BE2C (cell line): ENCODE data around the gene KCNK17.

ENCODE experiments used
- DNase-seq: peaks from one replicate; pipeline ENCODE4 v3.0.0-alpha.2; 2020
- H3K27me3 ChIP-seq: fragments of 250-450 bp; sonication (Bioruptor Pico); 2 replicates; pipeline ENCODE4 v1.5.1; 2020; ENCODE audit warnings: mild to moderate bottlenecking
- H3K36me3 ChIP-seq: fragments of 250-450 bp; sonication (Bioruptor Pico); 2 replicates; pipeline ENCODE4 v1.5.1; 2020; ENCODE audit warnings: mild to moderate bottlenecking
- H3K4me1 ChIP-seq: fragments of 250-450 bp; sonication (Bioruptor Pico); 2 replicates; pipeline ENCODE4 v1.5.1; 2020
- H3K4me3 ChIP-seq: 2 replicates; pipeline ENCODE4 v1.5.1; 2011; ENCODE audit warnings: low read depth, low read length
- H3K9me3 ChIP-seq: fragments of 250-450 bp; sonication (Bioruptor Pico); 2 replicates; pipeline ENCODE4 v1.5.1; 2020
- TF ChIP-seq, protein P1 (sequence below): IDR thresholded peaks from 2 replicates; pipeline ENCODE4 v1.5.1; 2012; ENCODE audit warnings: mild to moderate bottlenecking, low read depth, low read length

Gene KCNK17

DNA sequence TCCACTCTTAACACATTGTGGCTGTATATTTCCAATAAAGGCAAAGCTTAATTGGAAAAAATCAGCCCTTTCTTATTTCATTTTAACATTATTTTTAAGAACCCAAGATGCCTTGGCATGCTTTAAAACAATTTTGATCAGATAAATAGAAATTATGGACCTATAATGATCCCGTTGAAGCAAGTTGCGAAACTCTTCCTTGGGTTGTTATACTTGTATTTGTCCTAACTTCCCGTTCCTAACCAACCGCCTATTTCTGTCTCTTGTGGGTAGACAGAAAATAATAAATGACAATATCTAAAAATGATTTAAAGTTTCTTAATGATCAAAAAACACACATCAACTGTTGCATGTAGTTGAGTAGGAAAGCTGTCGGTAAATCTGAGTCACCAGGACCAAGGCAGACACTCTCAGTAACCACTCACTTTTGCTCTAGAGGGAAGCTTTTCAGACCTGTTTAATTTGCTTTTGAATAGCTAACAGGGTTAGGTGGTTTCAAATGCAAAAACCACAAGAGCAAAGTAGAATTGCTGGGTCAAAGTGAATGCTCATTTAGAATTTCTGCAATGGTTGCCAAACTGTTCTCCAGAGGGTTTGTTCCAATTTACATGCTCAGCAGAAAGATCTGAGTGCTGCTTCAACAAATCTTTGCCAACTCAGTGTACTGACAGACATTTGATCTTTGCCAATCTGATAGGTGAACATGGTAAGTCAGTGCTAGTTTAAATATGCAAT lies 50.7 kb downstream of the KCNK17 start:
- DNase-seq = no peak
- no peaks in the 10 kb centered on the region for H3K9me3 ChIP-seq
- no peaks in the 10 kb centered on the region for H3K27me3 ChIP-seq
- H3K36me3 ChIP-seq = no peaks in the 10 kb centered on the region
- H3K4me1 ChIP-seq = no peaks in the 10 kb centered on the region
- H3K4me3 ChIP-seq = no peak overlapping the region
- TF ChIP-seq, protein P1, sequence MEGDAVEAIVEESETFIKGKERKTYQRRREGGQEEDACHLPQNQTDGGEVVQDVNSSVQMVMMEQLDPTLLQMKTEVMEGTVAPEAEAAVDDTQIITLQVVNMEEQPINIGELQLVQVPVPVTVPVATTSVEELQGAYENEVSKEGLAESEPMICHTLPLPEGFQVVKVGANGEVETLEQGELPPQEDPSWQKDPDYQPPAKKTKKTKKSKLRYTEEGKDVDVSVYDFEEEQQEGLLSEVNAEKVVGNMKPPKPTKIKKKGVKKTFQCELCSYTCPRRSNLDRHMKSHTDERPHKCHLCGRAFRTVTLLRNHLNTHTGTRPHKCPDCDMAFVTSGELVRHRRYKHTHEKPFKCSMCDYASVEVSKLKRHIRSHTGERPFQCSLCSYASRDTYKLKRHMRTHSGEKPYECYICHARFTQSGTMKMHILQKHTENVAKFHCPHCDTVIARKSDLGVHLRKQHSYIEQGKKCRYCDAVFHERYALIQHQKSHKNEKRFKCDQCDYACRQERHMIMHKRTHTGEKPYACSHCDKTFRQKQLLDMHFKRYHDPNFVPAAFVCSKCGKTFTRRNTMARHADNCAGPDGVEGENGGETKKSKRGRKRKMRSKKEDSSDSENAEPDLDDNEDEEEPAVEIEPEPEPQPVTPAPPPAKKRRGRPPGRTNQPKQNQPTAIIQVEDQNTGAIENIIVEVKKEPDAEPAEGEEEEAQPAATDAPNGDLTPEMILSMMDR = no peak

DNA sequence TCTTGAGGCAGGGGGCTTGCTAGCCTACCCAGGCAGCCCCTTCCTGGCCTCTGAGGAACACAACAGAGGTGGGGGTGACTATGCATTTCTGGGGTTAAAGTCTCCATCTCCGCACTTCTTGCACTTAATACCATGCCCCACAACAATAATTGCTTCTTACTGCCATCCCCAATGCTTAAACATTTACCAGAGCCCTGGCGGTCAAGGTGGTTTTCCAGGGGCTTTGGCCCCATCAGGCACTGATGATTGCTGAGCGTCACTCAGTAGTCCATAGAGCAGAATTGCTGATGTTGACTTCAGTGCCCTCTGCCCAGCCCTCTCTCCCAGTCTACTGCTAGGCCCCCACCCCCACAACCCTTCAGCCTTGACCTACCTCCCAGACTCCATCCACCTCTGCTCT lies 52.5 kb downstream of the KCNK17 start:
- Histone ChIP-seq H3K9me3 (no peaks in the 10 kb centered on the region), H3K36me3 (no peaks in the 10 kb centered on the region), H3K4me3 (no peak overlapping the region), H3K27me3 (no peaks in the 10 kb centered on the region), H3K4me1 (no peaks in the 10 kb centered on the region)
- DNase-seq = no peak
- TF ChIP-seq, protein P1 = no peak

DNA sequence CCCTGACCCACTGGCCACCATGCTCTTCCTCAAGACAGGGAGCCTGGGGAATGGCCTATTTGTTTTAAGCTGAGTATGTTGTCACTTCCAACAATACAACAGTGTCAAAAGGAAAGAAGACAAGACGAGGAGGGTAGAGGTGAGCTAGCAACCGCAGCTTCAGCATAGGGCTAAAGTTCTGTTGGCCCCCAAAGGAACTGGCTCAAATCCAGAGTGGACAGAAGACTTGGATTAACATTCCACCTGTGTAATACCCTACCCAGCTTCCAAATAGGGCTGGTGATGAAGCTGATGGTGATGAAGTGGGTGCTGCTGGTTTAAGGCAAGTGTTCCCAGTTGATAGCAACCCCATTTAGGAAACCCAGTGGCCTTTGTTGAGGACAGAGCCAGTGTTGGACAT lies 53.3 kb downstream of the KCNK17 start:
- Histone ChIP-seq H3K4me1 (no peaks in the 10 kb centered on the region), H3K9me3 (no peaks in the 10 kb centered on the region), H3K27me3 (no peaks in the 10 kb centered on the region), H3K4me3 (no peak overlapping the region), H3K36me3 (no peaks in the 10 kb centered on the region)
- TF ChIP-seq, protein P1 = no peak
- DNase-seq = no peak

DNA sequence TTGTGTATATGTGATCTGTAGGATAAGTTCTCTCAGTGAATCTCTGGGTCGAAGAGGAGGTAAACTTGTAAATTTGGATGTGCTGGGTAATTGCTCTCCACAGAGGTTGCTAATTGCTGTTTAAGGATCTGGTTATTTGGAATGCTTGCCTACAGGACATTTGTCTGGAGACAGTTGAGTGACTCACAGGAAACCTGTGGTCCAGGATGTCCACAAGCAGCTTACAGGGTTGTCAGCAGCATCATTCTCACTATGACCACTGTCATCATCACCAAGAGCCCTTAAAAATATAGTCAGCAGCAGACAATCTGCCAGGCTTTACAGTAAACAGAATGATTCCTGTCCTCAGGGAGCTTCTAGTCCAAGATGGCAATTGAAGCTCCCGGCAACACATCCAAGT lies 53.8 kb downstream of the KCNK17 start:
- H3K4me1 ChIP-seq = no peaks in the 10 kb centered on the region
- no peaks in the 10 kb centered on the region for H3K27me3 ChIP-seq
- H3K36me3 ChIP-seq = no peaks in the 10 kb centered on the region
- H3K4me3 ChIP-seq = no peak overlapping the region
- TF ChIP-seq, protein P1 = no peak
- no peak for DNase-seq
- H3K9me3 ChIP-seq = no peaks in the 10 kb centered on the region

DNA sequence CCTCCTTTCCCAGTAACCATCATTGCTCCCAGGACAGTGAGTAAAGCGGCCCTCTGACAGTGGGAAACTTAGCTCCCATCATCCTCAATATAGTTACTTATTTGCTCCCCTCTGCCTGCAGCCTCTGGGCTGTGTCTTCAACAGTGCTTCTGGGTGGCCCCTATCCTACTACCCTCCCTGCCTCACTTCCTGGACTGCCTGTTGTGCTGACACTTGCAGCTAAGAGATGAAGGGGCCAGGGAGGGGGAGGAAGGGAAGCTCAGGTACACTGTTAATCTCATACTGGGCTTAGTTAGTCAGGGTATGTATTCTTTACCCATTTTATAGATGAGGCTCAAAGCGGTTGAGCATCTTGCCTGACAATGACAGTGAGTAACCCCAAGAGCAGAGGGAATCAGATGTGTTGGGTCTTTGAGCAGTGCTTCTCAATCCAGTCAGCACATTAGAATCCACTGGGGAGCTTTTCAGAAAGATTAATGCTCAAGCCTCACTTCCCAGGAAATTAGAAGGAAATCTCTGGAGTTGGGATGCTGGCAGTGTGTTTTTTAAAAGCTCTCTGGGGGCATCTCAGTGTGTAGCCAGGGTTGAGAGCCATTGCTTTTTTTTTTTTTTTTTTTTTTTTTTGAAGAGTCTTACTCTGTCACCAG lies 57.8 kb downstream of the KCNK17 start:
- Histone ChIP-seq H3K27me3 (peaks cover 13% of the 10 kb centered on the region), H3K9me3 (no peaks in the 10 kb centered on the region), H3K4me3 (no peak overlapping the region), H3K4me1 (no peaks in the 10 kb centered on the region), H3K36me3 (no peaks in the 10 kb centered on the region)
- DNase-seq = no peak
- TF ChIP-seq, protein P1 = no peak

DNA sequence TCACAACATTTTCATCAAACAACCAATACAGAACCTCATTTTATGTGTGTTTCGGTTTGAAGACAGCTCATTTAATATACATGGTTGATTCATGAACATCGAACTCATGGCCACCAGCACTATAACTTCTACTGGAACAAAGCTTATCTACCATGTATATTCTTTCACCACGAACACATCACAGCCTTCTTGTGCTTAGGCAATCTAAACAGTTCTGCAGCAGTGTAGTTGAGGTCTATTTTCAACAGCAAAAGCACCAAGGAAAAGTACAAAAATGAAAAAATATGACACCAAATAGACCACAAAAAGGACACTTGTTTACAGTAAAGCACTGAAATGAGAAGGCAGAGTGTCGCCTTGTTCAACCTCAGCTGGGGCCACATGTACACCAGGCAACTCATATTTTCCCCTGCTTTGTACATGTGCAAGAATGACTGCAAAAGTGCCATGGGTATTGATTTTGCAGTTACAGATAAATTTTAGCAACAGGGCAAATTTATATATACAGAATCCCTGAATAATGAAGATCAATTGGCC lies 59.2 kb downstream of the KCNK17 start:
- peaks cover 19% of the 10 kb centered on the region for H3K27me3 ChIP-seq
- no peaks in the 10 kb centered on the region for H3K36me3 ChIP-seq
- no peaks in the 10 kb centered on the region for H3K9me3 ChIP-seq
- no peak overlapping the region for H3K4me3 ChIP-seq
- no peak for DNase-seq
- no peaks in the 10 kb centered on the region for H3K4me1 ChIP-seq
- TF ChIP-seq, protein P1 = no peak
